ENCODE data around the gene LRRN1.

Gene LRRN1

GRCh38 chr3:3799173-3800079 is at the start of gene LRRN1:
Gene LRRN1, plus strand, starts transcription at chr3:3799431. Its CDS starts 45,211 bp downstream, at chr3:3844642.
- no peak for DNase-seq (ENCODE audit: low read depth)

GRCh38 chr3:3753416-3753815 is 45.8 kb upstream of the LRRN1 start:
- DNase-seq (ENCODE audit: low read depth), result no peak

GRCh38 chr3:3765661-3766060 is 33.6 kb upstream of the LRRN1 start:
- DNase-seq (ENCODE audit: low read depth), result no peak

- no peak for DNase-seq (ENCODE audit: low read depth)
Observed at GRCh38 chr3:3766140-3766539, 33.1 kb upstream of the LRRN1 start.

GRCh38 chr3:3771094-3771493 is 28.1 kb upstream of the LRRN1 start:
- no peak for DNase-seq (ENCODE audit: low read depth)

GRCh38 chr3:3771567-3771966 is 27.7 kb upstream of the LRRN1 start:
- DNase-seq (ENCODE audit: low read depth), result no peak

GRCh38 chr3:3772338-3772737 is 26.9 kb upstream of the LRRN1 start:
- DNase-seq (ENCODE audit: low read depth), result no peak

GRCh38 chr3:3772920-3773319 is 26.3 kb upstream of the LRRN1 start:
- no peak for DNase-seq (ENCODE audit: low read depth)

- DNase-seq (ENCODE audit: low read depth), result no peak
Observed at GRCh38 chr3:3776607-3777006, 22.6 kb upstream of the LRRN1 start.

- no peak for DNase-seq (ENCODE audit: low read depth)
Observed at GRCh38 chr3:3778216-3778615, 21.0 kb upstream of the LRRN1 start.

GRCh38 chr3:3778641-3779270 is 20.5 kb upstream of the LRRN1 start:
- DNase-seq (ENCODE audit: low read depth), result no peak

- DNase-seq (ENCODE audit: low read depth), result no peak
Observed at GRCh38 chr3:3782457-3782856, 16.8 kb upstream of the LRRN1 start.

GRCh38 chr3:3783210-3783609 is 16.0 kb upstream of the LRRN1 start:
- DNase-seq (ENCODE audit: low read depth), result no peak

GRCh38 chr3:3783696-3784095 is 15.5 kb upstream of the LRRN1 start:
- DNase-seq (ENCODE audit: low read depth), result no peak

- no peak for DNase-seq (ENCODE audit: low read depth)
Observed at GRCh38 chr3:3792391-3792790, 6.8 kb upstream of the LRRN1 start.

GRCh38 chr3:3798631-3799113 is 559 bp upstream of the LRRN1 start:
- DNase-seq (ENCODE audit: low read depth), result no peak

- no peak for DNase-seq (ENCODE audit: low read depth)
Observed at GRCh38 chr3:3800080-3800455, 837 bp downstream of the LRRN1 start.

GRCh38 chr3:3800685-3801493 is 1.7 kb downstream of the LRRN1 start:
- DNase-seq (ENCODE audit: low read depth), result no peak

- DNase-seq (ENCODE audit: low read depth), result no peak
Observed at GRCh38 chr3:3801494-3801841, 2.2 kb downstream of the LRRN1 start.

GRCh38 chr3:3802046-3802445 is 2.8 kb downstream of the LRRN1 start:
- no peak for DNase-seq (ENCODE audit: low read depth)

GRCh38 chr3:3804560-3804959 is 5.3 kb downstream of the LRRN1 start:
- no peak for DNase-seq (ENCODE audit: low read depth)

- no peak for DNase-seq (ENCODE audit: low read depth)
Observed at GRCh38 chr3:3806092-3806491, 6.9 kb downstream of the LRRN1 start.

GRCh38 chr3:3806856-3807255 is 7.6 kb downstream of the LRRN1 start:
- no peak for DNase-seq (ENCODE audit: low read depth)
